SK-MEL-5 (cell line): ENCODE results near the gene ARHGAP9. TPM values are rescaled to one million over a fixed set of nuclear protein-coding genes. Genes with fewer than 3 reads are reported as not detected.

Source experiments
- DNase-seq: peaks from one replicate; pipeline ENCODE4 v3.0.0-alpha.2; 2016; ENCODE audit warnings: low read depth, low spot score
- in situ Hi-C: cut with HindIII; loops from 2 replicates; pipeline ENCODE4 v1.10.0; 2016; ENCODE audit warnings: low sequenced_read_pairs, high pct_unique_total_duplicates, low pct_unique_long_range_greater_than_20kb
- polyA plus RNA-seq, 2 experiments: library from polyadenylated mRNA; depleted of rRNA; stranded (reverse); fragments of >200 nt; gene quantifications; 2 replicates each; pipeline ENCODE4 v1.2.3, GENCODE V29; 2015
- total RNA-seq: library from RNA; depleted of rRNA; stranded (reverse); fragments of >200 nt; shearing (Covaris generic); gene quantifications from 2 replicates; pipeline ENCODE4 v1.2.3, GENCODE V29; 2014; rRNA removed

Gene ARHGAP9
- not detected in 2 replicates for total RNA-seq
- polyA plus RNA-seq (2015; cell fraction: cytosol; rRNA removed): 0.38 TPM in 1 of 2 replicates, not detected in the other
- 0.14 and 1.1 TPM in 2 replicates for polyA plus RNA-seq (2015; cell fraction: nucleus; rRNA removed)

DNA sequence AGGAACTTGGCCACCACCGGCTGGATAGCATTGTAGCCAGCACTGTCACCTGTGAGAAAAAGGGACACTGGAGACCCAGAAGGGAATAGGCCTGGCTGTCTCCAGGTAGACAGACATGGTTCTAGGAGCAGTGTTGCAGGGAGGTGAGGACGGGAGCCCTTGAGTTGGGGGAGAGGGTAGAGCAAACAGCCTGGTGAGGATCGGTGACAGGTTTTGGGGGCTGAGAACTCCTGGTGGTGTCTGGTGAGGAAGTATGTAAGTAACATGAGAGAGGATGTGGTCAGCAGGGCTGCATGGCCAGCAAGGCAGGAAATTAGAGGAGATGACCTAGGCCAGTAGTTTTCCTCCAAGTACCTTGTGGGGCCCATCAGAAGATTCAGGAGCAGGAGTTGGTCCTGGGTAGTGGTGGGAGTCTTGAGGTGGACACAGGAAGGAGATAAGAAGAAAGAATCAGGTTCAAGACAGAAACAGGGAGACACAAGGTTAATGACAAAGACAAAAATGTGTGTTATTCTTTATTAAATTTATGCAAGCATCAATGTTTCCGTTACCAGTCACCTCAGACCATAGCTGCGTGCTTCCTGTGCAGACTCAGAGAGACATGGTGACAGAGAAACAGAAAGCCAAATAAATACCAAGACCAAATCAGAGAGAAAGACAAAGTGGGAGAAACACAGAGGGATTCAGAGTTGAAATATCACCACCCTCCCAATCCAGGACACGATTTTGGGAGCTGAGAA, at the start of gene ARHGAP9:
Gene ARHGAP9, minus strand, starts transcription at position 491 of the 740 bp plus-strand sequence. Its CDS starts 460 bp downstream, at position 31.
- no peak for DNase-seq
- in situ Hi-C loops: no loop called here

DNA sequence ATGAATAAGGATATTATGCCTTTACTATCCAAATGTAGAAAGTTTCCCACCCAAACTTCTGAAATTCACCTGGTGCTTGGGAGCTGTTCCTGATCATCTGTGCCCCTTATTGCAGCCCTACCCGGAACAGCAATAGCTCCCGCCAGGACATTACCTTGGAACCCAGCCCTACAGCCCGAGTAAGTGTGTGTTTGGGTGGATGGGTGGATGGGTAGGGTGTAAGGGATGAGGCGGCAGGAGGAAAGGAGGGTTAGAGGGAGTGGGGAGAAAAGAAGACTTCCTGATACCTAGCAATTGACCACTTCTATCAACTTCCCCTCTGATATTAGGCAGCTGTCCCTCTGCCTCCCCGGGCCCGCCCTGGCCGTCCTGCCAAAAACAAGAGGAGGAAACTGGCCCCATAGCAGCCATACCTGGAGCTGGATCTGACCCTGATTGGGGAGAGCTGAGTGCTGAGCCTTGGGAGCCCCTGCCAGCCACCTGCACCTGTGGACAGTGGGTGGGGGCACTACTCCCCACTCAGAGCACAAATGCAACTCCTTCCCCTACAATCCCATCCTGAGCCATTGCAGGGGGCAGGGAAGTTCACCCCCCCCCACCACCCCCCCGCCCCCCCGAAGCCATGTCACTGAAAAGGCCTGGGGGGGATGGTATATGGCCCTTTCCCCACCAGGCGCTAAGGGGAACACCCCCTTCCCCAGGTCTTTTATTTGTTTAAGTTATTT, 49.3 kb upstream of the ARHGAP9 start:
- in situ Hi-C loops: no loop called here
- no peak for DNase-seq

DNA sequence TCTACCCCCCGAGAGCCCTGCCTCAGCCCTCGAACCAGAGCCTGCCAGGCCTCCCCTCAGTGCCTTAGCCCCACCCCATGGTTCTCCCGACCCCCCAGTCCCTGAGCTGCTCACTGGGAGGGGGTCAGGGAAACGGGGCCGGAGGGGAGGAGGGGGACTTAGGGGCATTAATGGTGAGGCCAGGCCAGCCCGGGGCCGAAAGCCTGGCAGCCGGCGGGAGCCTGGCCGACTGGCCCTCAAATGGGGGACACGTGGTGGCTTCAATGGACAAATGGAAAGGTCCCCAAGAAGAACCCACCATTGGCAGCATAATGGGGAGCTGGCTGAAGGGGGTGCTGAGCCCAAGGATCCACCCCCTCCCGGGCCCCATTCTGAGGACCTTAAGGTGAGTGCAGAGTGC, 48.5 kb upstream of the ARHGAP9 start:
- in situ Hi-C loops: no loop called here
- DNase-seq: no peak

GRCh38 chr12:57527184-57527583, 47.5 kb upstream of the ARHGAP9 start:
- in situ Hi-C loops: no loop called here
- DNase-seq: no peak

DNA sequence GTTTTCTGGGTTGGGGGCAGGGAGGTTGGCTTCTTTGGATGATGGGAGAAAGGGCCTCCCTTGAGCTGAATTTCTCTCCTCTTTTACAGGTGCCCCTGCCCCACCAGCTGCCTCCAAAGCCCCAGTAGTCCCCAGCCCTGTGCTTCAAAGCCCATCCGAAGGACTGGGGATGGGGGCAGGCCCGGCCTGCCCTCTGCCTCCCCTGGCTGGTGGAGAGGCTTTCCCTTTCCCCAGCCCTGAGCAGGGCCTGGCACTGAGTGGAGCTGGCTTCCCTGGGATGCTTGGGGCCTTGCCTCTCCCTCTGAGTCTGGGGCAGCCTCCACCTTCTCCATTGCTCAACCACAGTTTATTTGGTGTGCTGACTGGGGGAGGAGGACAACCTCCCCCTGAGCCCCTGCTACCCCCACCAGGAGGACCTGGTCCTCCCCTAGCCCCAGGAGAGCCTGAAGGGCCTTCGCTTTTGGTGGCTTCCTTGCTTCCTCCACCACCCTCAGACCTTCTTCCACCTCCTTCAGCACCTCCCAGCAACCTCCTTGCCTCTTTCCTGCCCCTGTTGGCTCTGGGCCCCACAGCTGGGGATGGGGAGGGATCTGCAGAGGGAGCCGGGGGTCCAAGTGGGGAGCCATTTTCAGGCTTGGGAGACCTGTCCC, 46.9 kb upstream of the ARHGAP9 start:
- DNase-seq: no peak
- in situ Hi-C loops: no loop called here

DNA sequence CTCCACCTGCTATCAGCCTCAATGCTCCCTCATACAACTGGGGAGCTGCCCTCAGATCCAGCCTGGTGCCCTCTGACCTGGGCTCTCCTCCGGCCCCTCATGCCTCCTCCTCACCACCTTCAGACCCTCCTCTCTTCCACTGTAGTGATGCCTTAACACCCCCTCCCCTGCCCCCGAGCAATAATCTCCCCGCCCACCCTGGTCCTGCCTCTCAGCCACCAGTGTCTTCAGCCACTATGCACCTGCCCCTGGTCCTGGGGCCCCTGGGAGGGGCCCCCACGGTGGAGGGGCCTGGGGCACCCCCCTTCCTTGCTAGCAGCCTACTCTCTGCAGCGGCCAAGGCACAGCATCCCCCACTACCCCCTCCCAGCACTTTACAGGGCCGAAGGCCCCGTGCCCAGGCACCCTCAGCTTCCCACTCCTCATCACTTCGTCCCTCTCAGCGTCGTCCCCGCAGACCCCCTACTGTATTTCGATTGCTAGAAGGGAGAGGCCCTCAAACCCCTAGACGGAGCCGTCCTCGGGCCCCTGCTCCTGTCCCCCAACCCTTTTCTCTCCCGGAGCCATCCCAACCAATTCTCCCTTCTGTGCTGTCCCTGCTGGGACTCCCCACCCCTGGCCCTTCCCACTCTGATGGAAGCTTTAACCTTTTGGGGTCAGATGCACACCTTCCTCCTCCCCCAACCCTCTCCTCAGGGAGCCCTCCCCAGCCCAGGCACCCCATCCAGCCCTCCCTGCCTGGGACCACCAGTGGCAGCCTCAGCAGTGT, 46.1 kb upstream of the ARHGAP9 start:
- no peak for DNase-seq
- in situ Hi-C loops: no loop called here

GRCh38 chr12:57524814-57525614, 45.3 kb upstream of the ARHGAP9 start:
- no peak for DNase-seq

DNA sequence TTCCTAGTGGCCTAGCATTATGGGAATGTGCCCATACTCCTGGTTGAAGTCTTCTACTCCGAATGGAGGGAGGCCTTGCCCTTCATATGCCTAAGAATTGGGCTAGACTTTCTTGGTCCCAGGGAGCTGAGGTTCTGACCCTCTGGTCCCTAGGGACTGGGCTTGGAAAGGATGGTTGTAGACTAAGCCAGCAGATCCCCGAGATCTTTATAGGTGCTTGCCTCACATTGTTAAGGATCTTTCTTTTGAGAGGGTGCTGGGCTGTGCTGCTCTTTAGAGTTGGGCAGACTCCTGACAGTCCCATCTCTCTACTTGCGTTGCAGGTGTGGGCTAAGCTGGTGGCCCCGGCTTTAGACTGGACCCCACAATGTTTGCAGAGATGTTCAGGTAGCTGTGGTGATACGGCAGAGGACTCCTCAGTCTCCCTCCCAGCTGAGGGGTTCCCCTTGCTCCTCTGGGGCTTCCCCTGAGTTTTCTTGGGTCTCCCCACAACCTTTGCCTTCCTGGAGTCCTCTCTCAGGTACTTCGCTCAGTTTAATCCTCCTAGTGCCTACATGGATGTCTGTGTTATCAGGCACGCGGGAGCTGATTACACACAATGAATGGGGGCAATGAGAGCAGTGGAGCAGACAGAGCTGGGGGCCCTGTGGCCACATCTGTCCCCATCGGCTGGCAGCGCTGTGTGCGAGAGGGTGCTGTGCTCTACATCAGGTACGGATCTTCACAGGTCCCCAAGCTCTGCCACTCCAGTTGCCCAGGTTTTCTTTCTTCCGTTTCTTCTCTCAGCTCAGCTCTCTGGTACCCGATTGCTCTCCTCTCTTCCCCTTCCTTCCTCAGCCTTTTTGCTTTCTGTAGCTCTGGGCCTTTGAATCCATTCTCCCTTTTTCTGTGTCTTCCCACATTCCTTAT, 44.3 kb upstream of the ARHGAP9 start:
- in situ Hi-C loops: no loop called here
- no peak for DNase-seq

More at GRCh38 chr12:57524814-57525614, 45.3 kb upstream of the ARHGAP9 start:
- in situ Hi-C loops: no loop called here

- DNase-seq: peak; percentile 38
- in situ Hi-C loops: no loop called here
Measured at GRCh38 chr12:57522887-57523705, 43.4 kb upstream of the ARHGAP9 start.

- in situ Hi-C loops: no loop called here
- peak; percentile 86 for DNase-seq
Measured at GRCh38 chr12:57522011-57522886, 42.6 kb upstream of the ARHGAP9 start, which contains the start of gene MBD6. Gene MBD6, plus strand, starts transcription at chr12:57522824. Its CDS starts 1,480 bp downstream, at chr12:57524304.

- peak; percentile 67 for DNase-seq
- in situ Hi-C loops: no loop called here
Measured at GRCh38 chr12:57521525-57522010, 41.9 kb upstream of the ARHGAP9 start.

- in situ Hi-C loops: no loop called here
- DNase-seq: peak; percentile 99
Measured at GRCh38 chr12:57520053-57520818, 40.6 kb upstream of the ARHGAP9 start, which contains the start of gene DDIT3. Gene DDIT3, minus strand, starts transcription at chr12:57520514. Its CDS starts 3,108 bp downstream, at chr12:57517406.

DNA sequence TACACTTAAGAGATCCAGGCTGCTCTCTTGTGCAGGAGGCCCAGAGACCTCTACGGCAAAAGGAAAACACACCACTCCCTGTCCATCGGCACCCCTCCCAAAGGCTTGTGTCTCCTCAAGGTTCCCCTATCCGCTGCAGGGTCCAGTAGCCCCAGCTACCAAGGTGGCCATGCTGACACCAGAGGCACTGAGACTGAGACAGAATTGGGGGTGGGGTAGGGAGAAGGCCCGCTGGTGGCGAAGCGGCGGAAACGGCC, 40.1 kb upstream of the ARHGAP9 start:
- in situ Hi-C loops: no loop called here

More for the DNA sequence above, 40.1 kb upstream of the ARHGAP9 start:
- DNase-seq: peak; percentile 52
